GM23338 (cell line): Measurements from ENCODE around the gene NCKAP1. TPM values are rescaled to one million over a fixed set of nuclear protein-coding genes. Genes with fewer than 3 reads are reported as not detected.

Experiments used
- ATAC-seq: fragments of 200-7000 bp; cut with Tn5 transposase; 3 replicates; pipeline ENCODE4 v1.9.1; 2020
- DNase-seq: peaks from one replicate; pipeline ENCODE4 v3.0.0-alpha.2; 2015; ENCODE audit warnings: low spot score
- H2AFZ ChIP-seq: fragments of 200-600 bp; sonication (generic); 2 replicates; pipeline ENCODE4 v1.8.0; 2016; ENCODE audit warnings: antibody characterized with exemption, mild to moderate bottlenecking, moderate library complexity
- H3F3A ChIP-seq: fragments of 200-600 bp; sonication (generic); replicated peaks from 2 replicates; pipeline ENCODE4 v1.8.0; 2017; ENCODE audit warnings: antibody characterized with exemption, mixed run types, low read depth
- H3K27ac ChIP-seq: fragments of 200-600 bp; sonication (generic); 2 replicates; pipeline ENCODE4 v1.6.1; 2016; ENCODE audit warnings: low read depth
- H3K27me3 ChIP-seq: fragments of 200-600 bp; sonication (generic); 2 replicates; pipeline ENCODE4 v1.8.0; 2016; ENCODE audit warnings: mild to moderate bottlenecking, mixed run types, moderate library complexity; ENCODE audit not compliant: insufficient read depth
- H3K36me3 ChIP-seq: fragments of 200-600 bp; sonication (generic); 2 replicates; pipeline ENCODE4 v1.8.0; 2016; ENCODE audit warnings: mild to moderate bottlenecking; ENCODE audit not compliant: insufficient read depth
- H3K4me1 ChIP-seq: fragments of 200-600 bp; sonication (generic); 2 replicates; pipeline ENCODE4 v1.8.0; 2016; ENCODE audit warnings: mild to moderate bottlenecking, moderate library complexity; ENCODE audit not compliant: insufficient read depth
- H3K4me2 ChIP-seq: fragments of 200-600 bp; sonication (generic); 2 replicates; pipeline ENCODE4 v1.7.1; 2017; ENCODE audit warnings: mixed run types
- H3K4me3 ChIP-seq: fragments of 200-600 bp; sonication (generic); 2 replicates; pipeline ENCODE4 v1.6.1; 2016; ENCODE audit warnings: mixed run types
- H3K79me2 ChIP-seq: fragments of 200-600 bp; sonication (generic); replicated peaks from 2 replicates; pipeline ENCODE4 v1.8.0; 2017; ENCODE audit warnings: mild to moderate bottlenecking; ENCODE audit not compliant: insufficient read depth
- H3K9me2 ChIP-seq: fragments of 200-600 bp; sonication (generic); 2 replicates; pipeline ENCODE4 v1.8.0; 2017; ENCODE audit not compliant: insufficient read depth
- H4K20me1 ChIP-seq: fragments of 200-600 bp; sonication (generic); replicated peaks from 2 replicates; pipeline ENCODE4 v1.8.0; 2017; ENCODE audit warnings: mild to moderate bottlenecking; ENCODE audit not compliant: insufficient read depth
- H3K27ac Mint-ChIP-seq: 2 replicates; pipeline ENCODE4 v1.8.0; 2020; ENCODE audit warnings: inconsistent platforms, mild to moderate bottlenecking, moderate library complexity, mixed read lengths
- H3K27me3 Mint-ChIP-seq: 3 replicates; pipeline ENCODE4 v1.8.0; 2022; ENCODE audit warnings: low read depth, mild to moderate bottlenecking, moderate library complexity, mixed read lengths, inconsistent platforms; ENCODE audit not compliant: insufficient read depth, poor library complexity
- H3K36me3 Mint-ChIP-seq: 3 replicates; pipeline ENCODE4 v1.8.0; 2021; ENCODE audit warnings: low read depth, mild to moderate bottlenecking, inconsistent platforms, moderate library complexity, mixed read lengths
- H3K4me1 Mint-ChIP-seq: 3 replicates; pipeline ENCODE4 v1.8.0; 2020; ENCODE audit warnings: mild to moderate bottlenecking, inconsistent platforms, mixed read lengths
- H3K4me3 Mint-ChIP-seq: 3 replicates; pipeline ENCODE4 v1.8.0; 2021; ENCODE audit warnings: moderate library complexity, mild to moderate bottlenecking, inconsistent platforms, mixed read lengths
- H3K9me3 Mint-ChIP-seq: 3 replicates; pipeline ENCODE4 v1.8.0; 2020; ENCODE audit warnings: moderate library complexity, mild to moderate bottlenecking, inconsistent platforms, mixed read lengths
- ETS1 ChIP-seq: IDR thresholded peaks from 2 replicates; pipeline ENCODE4 v1.6.1; 2016; ENCODE audit warnings: antibody characterized with exemption
- EZH2 ChIP-seq: fragments of 200-600 bp; sonication (generic); IDR thresholded peaks from one replicate; pipeline ENCODE4 v1.8.0; 2017; ENCODE audit warnings: antibody characterized with exemption, mild to moderate bottlenecking, low read depth; ENCODE audit not compliant: unreplicated experiment
- JUNB ChIP-seq: IDR thresholded peaks from one replicate; pipeline ENCODE4 v1.6.1; 2016; ENCODE audit warnings: antibody characterized with exemption; ENCODE audit not compliant: unreplicated experiment
- NANOG ChIP-seq: IDR thresholded peaks from 2 replicates; pipeline ENCODE4 v1.6.1; 2016; ENCODE audit warnings: antibody characterized with exemption, borderline replicate concordance
- POLR2AphosphoS5 ChIP-seq: IDR thresholded peaks from 2 replicates; pipeline ENCODE4 v1.6.1; 2016; ENCODE audit warnings: antibody characterized with exemption, low read depth
- REST ChIP-seq: IDR thresholded peaks from one replicate; pipeline ENCODE4 v1.6.1; 2018; ENCODE audit warnings: antibody characterized with exemption; ENCODE audit not compliant: unreplicated experiment
- STAT1 ChIP-seq: IDR thresholded peaks from one replicate; pipeline ENCODE4 v1.6.1; 2016; ENCODE audit warnings: antibody characterized with exemption; ENCODE audit not compliant: unreplicated experiment
- polyA plus RNA-seq: library from polyadenylated mRNA; unstranded; fragments of >200 nt; fragmentation: Nextera tagmentation; extraction: Ambion mirVana; gene quantifications from 2 replicates; pipeline ENCODE4 v1.2.1, GENCODE V29; 2016
- total RNA-seq: library from RNA; depleted of rRNA; stranded (reverse); fragments of >200 nt; shearing (Covaris generic); gene quantifications from 2 replicates; pipeline ENCODE4 v1.2.3, GENCODE V29; 2014

Gene NCKAP1
- total and polyA plus RNA-seq, 2 experiments from 2014 or later = 53.8 to 157 TPM

GRCh38 chr2:182866461-182867406 lies 171.5 kb downstream of the NCKAP1 start, which contains the start of gene FRZB:
FRZB (minus strand) TSS chr2:182866637; CDS start chr2:182866552, 85 bp downstream.
- H3K36me3 Mint-ChIP-seq = no peaks in the 10 kb centered on the region; the same call in 2 of the 3 replicates
- no peaks in the 10 kb centered on the region for H3K79me2 ChIP-seq
- peak; percentile 83 for ATAC-seq

More at GRCh38 chr2:182866461-182867406, 171.5 kb downstream of the NCKAP1 start, which contains the start of gene FRZB:
- peak within 1 kb of the TSS; percentile 94 for H3K4me3 ChIP-seq
- Mint-ChIP-seq H3K4me3 (peak within 1 kb of the TSS; percentile 88), H3K27ac (no peak within 1 kb of the TSS), H3K4me1 (peaks cover 16% of the 10 kb centered on the region), H3K27me3 (peaks cover 29% of the 10 kb centered on the region), H3K9me3 (no peaks in the 10 kb centered on the region; the same call in 2 of the 3 replicates)
- DNase-seq = peak; percentile 81
- TF ChIP-seq EZH2 = peak; percentile 57
- no peak for TF ChIP-seq REST
- TF ChIP-seq JUNB = no peak
- no peak for TF ChIP-seq ETS1
- TF ChIP-seq POLR2AphosphoS5 = no peak
- no peak for TF ChIP-seq STAT1
- no peak for TF ChIP-seq NANOG
- peaks cover 41% of the 10 kb centered on the region for H3K27me3 ChIP-seq
- H4K20me1 ChIP-seq = no peaks in the 10 kb centered on the region
- H3K9me2 ChIP-seq = no peaks in the 10 kb centered on the region
- no peaks in the 10 kb centered on the region for H3K36me3 ChIP-seq
- H3K4me1 ChIP-seq = peaks cover 14% of the 10 kb centered on the region
- peak within 1 kb of the TSS; percentile 100 for H3K4me2 ChIP-seq
- H3K27ac ChIP-seq = no peak within 1 kb of the TSS
- H3F3A ChIP-seq = 0 out of 2 replicates have a peak, but pooled peaks cover 4% of the 10 kb centered on the region
- peak within 1 kb of the TSS; percentile 99 for H2AFZ ChIP-seq
